GM21526 (cell line): ENCODE measurements around the gene AP3B1.

Experiments used
- ATAC-seq: cut with Tn5 transposase; IDR thresholded peaks from one replicate; pipeline ENCODE4 v1.9.1; 2021; ENCODE audit warnings: moderate library complexity; ENCODE audit not compliant: unreplicated experiment, low FRiP score

Gene AP3B1

DNA sequence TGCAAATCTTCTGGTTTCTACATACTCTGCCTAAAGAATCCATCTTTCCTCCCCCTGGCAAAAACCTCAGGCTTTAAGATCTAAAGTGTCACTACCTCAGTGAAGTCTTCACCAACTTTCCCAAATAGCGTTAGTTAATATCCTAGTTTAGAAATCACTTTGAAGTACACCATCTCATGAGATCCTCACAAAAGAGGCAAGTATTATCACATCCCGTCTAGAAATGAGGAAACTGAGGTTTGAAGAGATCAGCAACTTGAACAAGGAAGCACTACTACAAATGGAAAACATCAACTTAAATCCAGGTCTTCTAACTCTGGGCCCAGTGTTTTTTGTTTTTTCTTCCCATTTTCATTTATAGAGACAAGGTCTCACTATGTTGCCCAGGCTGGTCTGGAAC is 4.6 kb downstream of the AP3B1 start:
- ATAC-seq, result no peak

GRCh38 chr5:78288246-78288645 is 6.3 kb downstream of the AP3B1 start:
- no peak for ATAC-seq

DNA sequence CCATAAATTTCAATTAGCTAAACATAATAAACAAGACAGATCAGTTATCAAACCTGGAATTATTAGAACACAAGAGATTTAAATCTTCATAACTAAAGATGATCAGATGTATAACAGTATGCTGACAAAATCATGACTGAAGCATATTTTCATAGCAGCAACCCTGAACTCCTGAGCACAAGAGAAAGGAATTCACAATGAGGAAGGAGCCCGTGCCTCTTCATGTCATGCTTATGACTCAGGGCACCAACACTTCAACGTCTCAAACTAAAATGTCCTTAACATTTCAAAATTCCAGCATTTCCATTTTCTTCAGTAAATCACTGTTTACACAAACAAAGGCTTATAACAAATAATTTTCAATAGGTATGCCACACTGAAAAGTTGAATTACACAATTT is 6.7 kb downstream of the AP3B1 start:
- ATAC-seq, result no peak

GRCh38 chr5:78287169-78287568 is 7.3 kb downstream of the AP3B1 start:
- no peak for ATAC-seq

DNA sequence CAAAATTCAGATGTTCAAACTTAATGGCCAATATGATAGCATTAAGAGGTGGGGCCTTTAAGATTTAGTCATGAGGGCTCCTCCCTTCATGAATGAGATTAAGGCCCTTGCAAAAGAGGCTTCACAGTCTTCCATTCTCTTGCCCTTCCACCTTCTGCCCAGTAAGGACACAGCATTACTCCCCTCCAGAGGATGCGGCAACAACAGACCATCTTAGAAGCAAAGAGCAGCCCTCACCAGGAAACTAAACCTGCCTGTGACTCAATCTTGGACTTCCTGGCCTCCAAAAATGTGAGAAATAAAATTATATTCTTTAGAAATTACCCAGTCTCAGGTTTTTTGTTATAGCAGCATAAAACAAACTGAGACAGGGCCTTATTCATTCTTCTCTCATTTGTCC is 8.2 kb downstream of the AP3B1 start:
- ATAC-seq, result no peak

- no peak for ATAC-seq
These were observed 10.7 kb downstream of the AP3B1 start for GRCh38 chr5:78283802-78284201.

DNA sequence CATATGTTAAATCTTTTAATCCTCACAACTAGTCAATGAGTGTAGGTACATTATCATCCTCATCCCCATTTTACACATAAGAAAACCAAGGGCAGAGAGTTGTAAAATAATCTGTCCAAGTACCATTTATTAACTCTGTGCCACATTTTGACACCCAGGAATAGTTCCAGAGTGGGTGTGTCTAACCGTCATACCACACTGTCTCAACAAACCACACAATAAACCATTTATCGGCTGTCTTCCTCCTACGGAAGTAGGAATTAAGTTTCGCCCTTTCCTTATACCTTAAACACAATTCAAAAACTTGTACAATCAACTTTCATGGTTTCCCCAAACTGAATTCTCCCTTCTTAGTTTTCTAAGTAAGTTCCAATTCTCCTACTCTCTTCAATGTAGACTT is 11.4 kb downstream of the AP3B1 start:
- ATAC-seq, result no peak

DNA sequence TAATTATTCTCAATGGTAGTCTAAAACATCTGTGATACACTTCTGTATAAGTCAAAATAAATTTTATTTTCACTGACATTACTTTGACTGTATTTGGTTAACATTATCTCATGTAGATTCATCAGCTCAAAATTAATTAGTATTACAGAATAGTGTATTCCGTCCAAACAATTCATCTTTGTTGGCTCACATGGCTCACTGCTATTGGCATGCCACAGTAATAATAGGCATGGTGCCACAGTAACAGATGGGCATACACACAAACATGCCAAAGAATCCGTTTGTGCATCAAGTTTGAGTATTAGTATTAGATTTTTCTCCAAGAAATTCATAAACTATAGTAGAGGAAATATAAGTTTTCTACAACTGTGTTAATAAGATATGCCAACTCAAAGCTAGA is 14.2 kb downstream of the AP3B1 start:
- ATAC-seq, result no peak

DNA sequence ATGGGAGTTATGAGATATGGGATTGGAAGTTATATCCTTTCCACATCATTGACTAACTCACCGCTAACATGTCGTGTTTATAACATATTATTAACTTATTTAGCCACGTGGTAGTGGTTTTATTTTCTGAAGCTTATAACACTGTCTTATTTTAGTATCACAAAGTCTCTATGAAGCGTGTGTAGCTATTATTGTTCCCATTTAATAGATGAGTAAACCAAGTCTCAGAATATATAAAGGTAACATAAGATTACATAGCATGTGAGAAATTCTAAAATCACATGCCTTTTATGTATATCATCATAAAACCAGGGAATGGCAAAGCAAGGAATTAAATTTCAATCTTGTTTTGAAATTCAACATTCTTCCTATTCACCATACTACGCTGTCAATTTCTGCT is 15.3 kb downstream of the AP3B1 start:
- ATAC-seq, result no peak

GRCh38 chr5:78277715-78278114 is 16.8 kb downstream of the AP3B1 start:
- ATAC-seq, result no peak

DNA sequence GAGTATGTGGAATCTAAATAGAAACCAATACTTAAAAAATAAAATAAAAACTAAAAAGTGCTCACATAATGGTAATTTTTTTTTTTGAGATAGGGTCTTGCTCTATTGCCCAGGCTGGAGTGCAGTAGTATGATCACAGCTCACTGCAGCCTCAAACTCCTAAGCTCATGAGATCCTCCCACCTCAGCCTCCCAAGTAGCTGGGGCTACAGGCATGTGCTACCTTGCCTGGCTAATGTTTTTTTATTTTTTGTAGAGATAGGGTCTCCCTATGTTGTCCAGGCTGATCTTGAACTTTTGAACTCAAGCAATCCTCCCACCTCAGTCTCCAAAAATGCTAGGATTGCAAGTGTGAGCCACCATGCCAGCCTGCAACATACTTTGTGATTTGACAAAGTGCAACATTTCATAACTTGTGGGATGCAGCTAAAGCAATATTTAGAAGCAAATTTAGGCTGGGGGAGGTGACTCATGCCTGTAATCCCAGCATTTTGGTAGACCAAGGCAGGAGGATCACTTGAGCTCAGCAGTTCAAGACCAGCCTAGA is 18.4 kb downstream of the AP3B1 start:
- ATAC-seq, result no peak

- no peak for ATAC-seq
These were observed 19.8 kb downstream of the AP3B1 start for GRCh38 chr5:78274540-78275197.

DNA sequence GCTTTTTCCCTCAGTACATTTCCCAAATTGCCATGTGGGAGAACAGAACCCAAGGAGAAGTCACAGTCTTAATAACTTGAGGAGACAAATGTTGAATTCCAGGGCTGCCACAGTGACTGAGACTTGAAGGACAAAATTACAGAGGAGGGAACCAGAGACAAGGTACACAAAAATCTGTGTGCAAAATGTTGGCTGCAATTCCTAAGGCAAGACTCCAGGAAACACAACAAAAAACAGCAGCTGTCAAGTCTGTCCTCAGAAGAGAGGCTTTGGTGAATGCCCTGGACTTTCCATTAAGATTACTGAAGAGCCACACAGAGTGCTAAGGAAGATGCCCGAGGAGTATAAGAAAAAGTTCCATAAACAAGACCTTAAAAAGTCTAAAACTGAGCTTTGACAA is 21.1 kb downstream of the AP3B1 start:
- ATAC-seq, result no peak

GRCh38 chr5:78271766-78272165 is 22.7 kb downstream of the AP3B1 start:
- no peak for ATAC-seq

GRCh38 chr5:78269088-78269703 is 25.3 kb downstream of the AP3B1 start:
- ATAC-seq, result no peak

GRCh38 chr5:78268356-78268755 is 26.1 kb downstream of the AP3B1 start:
- no peak for ATAC-seq

DNA sequence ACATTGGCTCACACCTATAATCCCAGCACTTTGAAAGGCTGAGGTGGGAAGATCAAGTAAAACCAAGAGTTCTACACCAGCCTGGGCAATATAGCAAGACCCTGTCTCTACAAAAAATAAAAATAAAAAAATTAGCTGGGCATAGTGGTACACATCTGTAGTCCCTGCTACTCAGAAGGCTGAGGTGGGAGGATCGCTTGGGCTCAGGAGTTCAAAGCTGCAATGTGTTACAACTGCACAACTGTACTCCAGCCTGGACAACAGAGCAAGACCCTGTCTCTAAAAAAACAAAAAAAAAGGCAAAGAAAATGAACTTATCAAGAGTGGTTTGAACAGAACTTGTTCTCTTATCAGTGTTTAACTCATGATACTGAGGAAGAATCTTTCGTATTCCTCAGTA is 29.3 kb downstream of the AP3B1 start:
- ATAC-seq, result no peak

- no peak for ATAC-seq
These were observed 29.9 kb downstream of the AP3B1 start for GRCh38 chr5:78264600-78264999.

DNA sequence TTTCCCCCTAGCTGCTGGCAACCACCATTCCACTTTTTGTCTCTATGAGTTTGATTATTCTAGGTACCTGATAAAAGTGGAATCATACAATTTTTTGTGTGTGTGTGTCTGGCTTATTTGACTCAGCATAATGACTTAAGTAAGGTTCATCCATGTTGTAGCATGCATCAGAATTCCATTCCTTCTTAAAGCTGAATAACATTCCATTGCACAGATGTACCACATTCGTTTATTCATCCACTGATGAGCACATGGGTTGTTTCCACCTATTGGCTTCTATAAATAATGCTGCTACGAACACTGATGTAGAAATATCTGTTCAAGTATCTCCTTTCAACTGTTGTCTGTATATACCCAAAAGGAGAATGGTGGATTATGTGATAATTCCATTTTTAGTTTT is 33.7 kb downstream of the AP3B1 start:
- ATAC-seq, result no peak

DNA sequence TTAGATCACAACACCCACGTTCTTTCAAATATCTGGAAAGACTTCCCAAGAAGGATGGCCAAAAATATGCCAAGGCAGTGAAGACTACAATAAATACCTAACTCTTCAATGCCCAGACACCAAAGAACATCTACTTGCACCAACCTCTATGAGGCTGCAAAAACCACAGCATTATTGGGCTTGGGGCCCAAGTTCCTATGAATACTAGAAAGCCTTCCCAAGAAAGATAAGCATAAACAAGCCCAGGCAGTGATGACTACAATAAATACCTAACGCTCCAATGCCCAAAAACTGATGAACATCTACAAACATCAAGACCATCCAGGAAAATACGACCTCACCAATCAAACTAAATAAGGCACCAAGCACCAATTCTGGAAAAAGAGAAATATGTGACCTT is 41.3 kb downstream of the AP3B1 start:
- ATAC-seq, result no peak

- ATAC-seq, result no peak
These were observed 41.8 kb downstream of the AP3B1 start for GRCh38 chr5:78252715-78253114.

DNA sequence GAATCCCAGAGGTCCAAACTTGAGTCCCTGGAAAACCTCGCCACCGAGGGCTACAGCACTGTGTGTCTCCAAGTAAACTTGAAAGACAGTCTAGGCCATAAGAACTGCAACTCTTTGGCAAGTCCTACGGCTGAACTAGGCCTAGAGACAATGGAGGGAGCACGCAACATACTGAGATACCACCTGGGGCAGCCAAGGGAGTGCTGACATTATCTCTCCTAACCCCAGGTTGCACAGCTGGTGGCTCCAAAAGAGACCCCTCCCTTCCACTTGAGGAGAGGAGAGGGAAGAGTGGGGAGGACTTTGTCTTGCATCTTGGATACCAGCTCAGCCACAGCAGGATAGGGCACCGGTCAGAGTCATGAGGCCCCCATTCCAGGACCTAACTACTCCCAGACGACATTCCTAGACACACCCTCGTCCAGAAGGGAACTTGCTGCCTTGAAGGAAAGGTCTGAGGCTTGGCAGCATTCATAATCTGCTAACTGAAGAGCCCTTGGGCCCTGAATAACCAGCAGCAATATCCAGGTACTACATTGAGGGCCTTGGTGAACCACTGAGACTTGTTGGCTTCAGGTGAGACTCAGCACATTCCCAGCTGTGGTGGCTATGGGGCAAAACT is 42.7 kb downstream of the AP3B1 start:
- ATAC-seq, result no peak
